GM23338 (cell line): ENCODE data around the gene KDM4C. TPM values are rescaled to one million over a fixed set of nuclear protein-coding genes. Genes with fewer than 3 reads are reported as not detected.

Experiments
- ATAC-seq: fragments of 200-7000 bp; cut with Tn5 transposase; 3 replicates; pipeline ENCODE4 v1.9.1; 2020
- DNase-seq: peaks from one replicate; pipeline ENCODE4 v3.0.0-alpha.2; 2015; ENCODE audit warnings: low spot score
- H2AFZ ChIP-seq: fragments of 200-600 bp; sonication (generic); 2 replicates; pipeline ENCODE4 v1.8.0; 2016; ENCODE audit warnings: antibody characterized with exemption, mild to moderate bottlenecking, moderate library complexity
- H3F3A ChIP-seq: fragments of 200-600 bp; sonication (generic); replicated peaks from 2 replicates; pipeline ENCODE4 v1.8.0; 2017; ENCODE audit warnings: antibody characterized with exemption, mixed run types, low read depth
- H3K27ac ChIP-seq: fragments of 200-600 bp; sonication (generic); 2 replicates; pipeline ENCODE4 v1.6.1; 2016; ENCODE audit warnings: low read depth
- H3K27me3 ChIP-seq: fragments of 200-600 bp; sonication (generic); 2 replicates; pipeline ENCODE4 v1.8.0; 2016; ENCODE audit warnings: mild to moderate bottlenecking, mixed run types, moderate library complexity; ENCODE audit not compliant: insufficient read depth
- H3K36me3 ChIP-seq: fragments of 200-600 bp; sonication (generic); 2 replicates; pipeline ENCODE4 v1.8.0; 2016; ENCODE audit warnings: mild to moderate bottlenecking; ENCODE audit not compliant: insufficient read depth
- H3K4me1 ChIP-seq: fragments of 200-600 bp; sonication (generic); 2 replicates; pipeline ENCODE4 v1.8.0; 2016; ENCODE audit warnings: mild to moderate bottlenecking, moderate library complexity; ENCODE audit not compliant: insufficient read depth
- H3K4me2 ChIP-seq: fragments of 200-600 bp; sonication (generic); 2 replicates; pipeline ENCODE4 v1.7.1; 2017; ENCODE audit warnings: mixed run types
- H3K4me3 ChIP-seq: fragments of 200-600 bp; sonication (generic); 2 replicates; pipeline ENCODE4 v1.6.1; 2016; ENCODE audit warnings: mixed run types
- H3K79me2 ChIP-seq: fragments of 200-600 bp; sonication (generic); replicated peaks from 2 replicates; pipeline ENCODE4 v1.8.0; 2017; ENCODE audit warnings: mild to moderate bottlenecking; ENCODE audit not compliant: insufficient read depth
- H3K9me2 ChIP-seq: fragments of 200-600 bp; sonication (generic); 2 replicates; pipeline ENCODE4 v1.8.0; 2017; ENCODE audit not compliant: insufficient read depth
- H4K20me1 ChIP-seq: fragments of 200-600 bp; sonication (generic); replicated peaks from 2 replicates; pipeline ENCODE4 v1.8.0; 2017; ENCODE audit warnings: mild to moderate bottlenecking; ENCODE audit not compliant: insufficient read depth
- H3K27ac Mint-ChIP-seq: 2 replicates; pipeline ENCODE4 v1.8.0; 2020; ENCODE audit warnings: inconsistent platforms, mild to moderate bottlenecking, moderate library complexity, mixed read lengths
- H3K27me3 Mint-ChIP-seq: 3 replicates; pipeline ENCODE4 v1.8.0; 2022; ENCODE audit warnings: low read depth, mild to moderate bottlenecking, moderate library complexity, mixed read lengths, inconsistent platforms; ENCODE audit not compliant: insufficient read depth, poor library complexity
- H3K36me3 Mint-ChIP-seq: 3 replicates; pipeline ENCODE4 v1.8.0; 2021; ENCODE audit warnings: low read depth, mild to moderate bottlenecking, inconsistent platforms, moderate library complexity, mixed read lengths
- H3K4me1 Mint-ChIP-seq: 3 replicates; pipeline ENCODE4 v1.8.0; 2020; ENCODE audit warnings: mild to moderate bottlenecking, inconsistent platforms, mixed read lengths
- H3K4me3 Mint-ChIP-seq: 3 replicates; pipeline ENCODE4 v1.8.0; 2021; ENCODE audit warnings: moderate library complexity, mild to moderate bottlenecking, inconsistent platforms, mixed read lengths
- H3K9me3 Mint-ChIP-seq: 3 replicates; pipeline ENCODE4 v1.8.0; 2020; ENCODE audit warnings: moderate library complexity, mild to moderate bottlenecking, inconsistent platforms, mixed read lengths
- CREB1 ChIP-seq: fragments of 250-450 bp; sonication (Bioruptor Pico); IDR thresholded peaks from 2 replicates; pipeline ENCODE4 v1.5.0; 2020; ENCODE audit warnings: low read depth, mild to moderate bottlenecking, moderate library complexity
- CTCF ChIP-seq, 2 experiments: fragments of 200-600 bp in 1 of 2; sonication (generic) in 1 of 2; conservative IDR thresholded peaks; 2 replicates each; pipeline versions ENCODE4 v1.5.1 to v1.6.1; 2016 to 2017; ENCODE audit warnings: antibody characterized with exemption in 2 of 2, low read depth in 2 of 2, mild to moderate bottlenecking in 2 of 2, moderate library complexity in 1 of 2
- EZH2 ChIP-seq: fragments of 200-600 bp; sonication (generic); IDR thresholded peaks from one replicate; pipeline ENCODE4 v1.8.0; 2017; ENCODE audit warnings: antibody characterized with exemption, mild to moderate bottlenecking, low read depth; ENCODE audit not compliant: unreplicated experiment
- EZH2phosphoT487 ChIP-seq: fragments of 200-600 bp; sonication (generic); IDR thresholded peaks from one replicate; pipeline ENCODE4 v1.8.1; 2018; ENCODE audit warnings: antibody characterized with exemption; ENCODE audit not compliant: unreplicated experiment
- JUNB ChIP-seq: IDR thresholded peaks from one replicate; pipeline ENCODE4 v1.6.1; 2016; ENCODE audit warnings: antibody characterized with exemption; ENCODE audit not compliant: unreplicated experiment
- NANOG ChIP-seq: IDR thresholded peaks from 2 replicates; pipeline ENCODE4 v1.6.1; 2016; ENCODE audit warnings: antibody characterized with exemption, borderline replicate concordance
- REST ChIP-seq: IDR thresholded peaks from one replicate; pipeline ENCODE4 v1.6.1; 2018; ENCODE audit warnings: antibody characterized with exemption; ENCODE audit not compliant: unreplicated experiment
- ZNF114 ChIP-seq: fragments of 250-450 bp; sonication (Bioruptor Pico); IDR thresholded peaks from 2 replicates; pipeline ENCODE4 v1.5.0; 2020; ENCODE audit warnings: mild to moderate bottlenecking, moderate library complexity
- ZNF331 ChIP-seq: fragments of 250-450 bp; sonication (Bioruptor Pico); IDR thresholded peaks from 2 replicates; pipeline ENCODE4 v1.5.0; 2020; ENCODE audit warnings: low read depth, mild to moderate bottlenecking, moderate library complexity
- polyA plus RNA-seq: library from polyadenylated mRNA; unstranded; fragments of >200 nt; fragmentation: Nextera tagmentation; extraction: Ambion mirVana; gene quantifications from 2 replicates; pipeline ENCODE4 v1.2.1, GENCODE V29; 2016
- total RNA-seq: library from RNA; depleted of rRNA; stranded (reverse); fragments of >200 nt; shearing (Covaris generic); gene quantifications from 2 replicates; pipeline ENCODE4 v1.2.3, GENCODE V29; 2014
- TF ChIP-seq, protein P1 (sequence below): IDR thresholded peaks from 2 replicates; pipeline ENCODE4 v1.6.1; 2016; ENCODE audit warnings: antibody characterized with exemption

Gene KDM4C
- total and polyA plus RNA-seq, 2 experiments from 2014 or later: 12.0 to 43.8 TPM

DNA sequence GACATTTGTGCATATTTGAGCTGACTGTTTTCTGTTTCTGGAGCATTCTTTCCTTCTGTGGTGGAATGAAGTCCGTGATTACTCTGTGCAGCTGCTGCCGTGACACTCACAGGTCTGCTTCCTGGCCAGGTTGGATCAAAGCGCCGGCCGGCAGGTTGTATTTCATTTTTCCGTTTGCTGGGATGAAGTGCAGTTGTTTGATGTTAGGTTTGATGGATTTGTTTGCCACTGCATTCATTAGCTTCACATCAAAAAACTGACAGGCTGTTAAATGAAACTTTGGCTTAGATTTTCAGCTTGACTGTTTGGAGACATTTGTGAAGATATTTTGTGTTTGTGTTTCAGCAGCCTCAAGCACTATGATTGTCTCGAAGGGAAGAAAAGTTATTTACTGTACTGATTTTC is 140.1 kb downstream of the KDM4C start (continued):
- TF ChIP-seq CTCF (conservative IDR thresholded peaks at IDR 0.05; ENCODE audit: low read depth in 2 of 2): no peak
- TF ChIP-seq NANOG: no peak
- no peak for TF ChIP-seq JUNB
- TF ChIP-seq ZNF331 (CRISPR knock-in tag): no peak

DNA sequence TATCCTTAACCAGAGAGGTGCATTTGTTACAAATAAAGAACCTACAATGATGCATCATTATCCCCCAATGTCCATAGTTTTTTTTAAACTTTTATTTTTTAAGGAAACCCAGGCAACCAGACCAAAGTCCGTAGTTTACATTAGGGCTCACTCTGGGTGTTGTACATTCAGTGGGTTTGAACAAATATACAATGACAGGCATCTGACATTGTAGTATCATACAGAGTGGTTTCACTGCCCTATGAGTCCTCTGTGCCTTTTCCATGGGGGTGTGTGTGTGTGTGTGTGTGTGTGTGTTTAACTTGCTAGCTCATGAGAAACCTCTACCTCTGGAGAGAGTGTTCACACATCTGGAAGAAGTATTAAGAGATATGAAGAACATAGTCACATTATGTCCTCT is 141.5 kb downstream of the KDM4C start:
- no peaks in the 10 kb centered on the region for H3K36me3 ChIP-seq
- H3K27ac Mint-ChIP-seq: no peak overlapping the region
- no peaks in the 10 kb centered on the region; the same call in 1 of the 2 replicates for H3K79me2 ChIP-seq
- H3K4me3 Mint-ChIP-seq: no peak overlapping the region
- H4K20me1 ChIP-seq: no peaks in the 10 kb centered on the region
- TF ChIP-seq CREB1 (CRISPR knock-in tag) (no peak), EZH2 (no peak), NANOG (no peak)
- H3K4me3 ChIP-seq: no peak overlapping the region
- H2AFZ ChIP-seq: no peak overlapping the region
- no peaks in the 10 kb centered on the region for H3K27me3 ChIP-seq
- H3K36me3 Mint-ChIP-seq: no peaks in the 10 kb centered on the region
- peaks cover 22% of the 10 kb centered on the region for H3K4me1 Mint-ChIP-seq
- H3K27ac ChIP-seq: no peak overlapping the region
- H3K9me2 ChIP-seq: no peaks in the 10 kb centered on the region
- H3K4me2 ChIP-seq: no peak overlapping the region
- peaks cover 3% of the 10 kb centered on the region; the same call in 1 of the 2 replicates for H3K4me1 ChIP-seq
- DNase-seq: no peak
- no peaks in the 10 kb centered on the region for H3K9me3 Mint-ChIP-seq
- peaks cover 2% of the 10 kb centered on the region for H3K27me3 Mint-ChIP-seq
- ATAC-seq: no peak
- no peaks in the 10 kb centered on the region for H3F3A ChIP-seq

DNA sequence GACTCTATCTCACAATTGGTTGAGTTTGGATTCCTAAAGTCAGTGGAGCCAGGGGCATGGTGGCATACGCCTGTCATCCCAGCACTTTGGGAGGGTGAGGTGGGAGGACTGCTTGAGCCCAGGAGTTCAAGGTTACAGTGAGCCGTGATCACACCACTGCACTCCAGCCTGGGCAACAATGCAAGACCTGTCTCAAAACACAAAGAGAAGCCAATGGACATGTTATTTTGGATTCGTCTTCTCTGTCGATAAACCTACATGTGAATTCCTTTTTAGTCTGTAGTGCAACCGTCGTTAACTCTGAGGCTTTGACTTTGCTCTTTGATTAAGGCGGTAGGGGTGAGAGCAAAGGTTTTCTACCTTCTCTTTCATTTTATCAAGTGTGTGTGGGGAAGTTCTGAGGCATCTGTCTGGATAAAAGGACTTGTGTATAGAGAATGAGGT is 142.7 kb downstream of the KDM4C start:
- TF ChIP-seq EZH2phosphoT487 (no peak), NANOG (no peak), REST (no peak), ZNF114 (CRISPR knock-in tag) (no peak), JUNB (no peak)
- TF ChIP-seq, protein P1, sequence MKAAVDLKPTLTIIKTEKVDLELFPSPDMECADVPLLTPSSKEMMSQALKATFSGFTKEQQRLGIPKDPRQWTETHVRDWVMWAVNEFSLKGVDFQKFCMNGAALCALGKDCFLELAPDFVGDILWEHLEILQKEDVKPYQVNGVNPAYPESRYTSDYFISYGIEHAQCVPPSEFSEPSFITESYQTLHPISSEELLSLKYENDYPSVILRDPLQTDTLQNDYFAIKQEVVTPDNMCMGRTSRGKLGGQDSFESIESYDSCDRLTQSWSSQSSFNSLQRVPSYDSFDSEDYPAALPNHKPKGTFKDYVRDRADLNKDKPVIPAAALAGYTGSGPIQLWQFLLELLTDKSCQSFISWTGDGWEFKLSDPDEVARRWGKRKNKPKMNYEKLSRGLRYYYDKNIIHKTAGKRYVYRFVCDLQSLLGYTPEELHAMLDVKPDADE: no peak
- H3K4me1 Mint-ChIP-seq: peaks cover 23% of the 10 kb centered on the region
- H3K27ac ChIP-seq: no peak overlapping the region
- no peak overlapping the region for H2AFZ ChIP-seq
- H3K9me2 ChIP-seq: no peaks in the 10 kb centered on the region
- no peaks in the 10 kb centered on the region for H3F3A ChIP-seq
- DNase-seq: no peak
- no peaks in the 10 kb centered on the region for H4K20me1 ChIP-seq
- H3K36me3 ChIP-seq: no peaks in the 10 kb centered on the region
- H3K27me3 ChIP-seq: no peaks in the 10 kb centered on the region
- H3K27me3 Mint-ChIP-seq: no peaks in the 10 kb centered on the region
- H3K4me3 ChIP-seq: no peak overlapping the region
- H3K9me3 Mint-ChIP-seq: no peaks in the 10 kb centered on the region
- peaks cover 3% of the 10 kb centered on the region; the same call in 1 of the 2 replicates for H3K4me1 ChIP-seq
- no peak overlapping the region for H3K4me2 ChIP-seq
- no peak overlapping the region for H3K4me3 Mint-ChIP-seq
- ATAC-seq: no peak
- no peaks in the 10 kb centered on the region; the same call in 1 of the 2 replicates for H3K79me2 ChIP-seq
- no peaks in the 10 kb centered on the region for H3K36me3 Mint-ChIP-seq
- no peak overlapping the region; the same call in 1 of the 2 replicates for H3K27ac Mint-ChIP-seq
